Mesodermal cell (in vitro differentiated cells): ENCODE data around the gene TTC36.
"Not testable (repeated sequence)": the region's sequence is repeated elsewhere in the genome, so short reads cannot be mapped to it uniquely, and the experiment has no call there.

ENCODE experiments used
- H3K27ac ChIP-seq: 2 replicates; pipeline ENCODE4 v1.7.0; 2013; ENCODE audit warnings: mild to moderate bottlenecking, low read depth, low read length, moderate library complexity; ENCODE audit not compliant: severe bottlenecking
- H3K36me3 ChIP-seq: 2 replicates; pipeline ENCODE4 v1.7.1; 2013; ENCODE audit warnings: mild to moderate bottlenecking, low read length, moderate library complexity; ENCODE audit not compliant: control insufficient read depth, insufficient read depth
- H3K4me1 ChIP-seq: one replicate; pipeline ENCODE4 v1.7.1; 2013; ENCODE audit warnings: mild to moderate bottlenecking, low read length; ENCODE audit not compliant: insufficient read depth, control insufficient read depth, poor library complexity, severe bottlenecking
- H3K4me3 ChIP-seq: 2 replicates; pipeline ENCODE4 v1.7.0; 2013; ENCODE audit warnings: low read length, control low read depth, mild to moderate bottlenecking; ENCODE audit not compliant: insufficient read depth, poor library complexity, severe bottlenecking; ENCODE audit errors: extremely low read depth
- H3K9me3 ChIP-seq: 2 replicates; pipeline ENCODE4 v1.7.1; 2013; ENCODE audit warnings: mild to moderate bottlenecking, low read length, moderate library complexity; ENCODE audit not compliant: control insufficient read depth
- WGBS, 2 experiments: methylation state at CpG; one replicate each; pipeline ENCODE4 v1.1.5; 2013; ENCODE audit warnings: missing lambda C conversion rate in 2 of 2; ENCODE audit not compliant: insufficient coverage in 2 of 2; 5-methylcytosine and 5-hydroxymethylcytosine counted together

TTC36 gene

GRCh38 chr11:118552341-118552740 lies 25.1 kb downstream of the TTC36 start:
- Histone ChIP-seq H3K4me1 (no peaks in the 10 kb centered on the region), H3K36me3 (peaks cover 37% of the 10 kb centered on the region), H3K9me3 (no peaks in the 10 kb centered on the region), H3K27ac (no peak overlapping the region), H3K4me3 (no peak overlapping the region)
- 87 to 95% methylated on average over 4 of the region's 4 CpGs for WGBS, 2 experiments

GRCh38 chr11:118560806-118561205 lies 33.5 kb downstream of the TTC36 start:
- H3K36me3 ChIP-seq, result peaks cover 25% of the 10 kb centered on the region
- WGBS, 2 experiments, result 98 to 100% methylated on average over 2 to 3 of the region's 4 CpGs
- no peak overlapping the region for H3K27ac ChIP-seq
- no peak overlapping the region for H3K4me3 ChIP-seq
- no peaks in the 10 kb centered on the region for H3K4me1 ChIP-seq
- no peaks in the 10 kb centered on the region for H3K9me3 ChIP-seq

- H3K9me3 ChIP-seq, result no peaks in the 10 kb centered on the region
- H3K4me1 ChIP-seq, result no peaks in the 10 kb centered on the region
- H3K36me3 ChIP-seq, result no peaks in the 10 kb centered on the region
- H3K27ac ChIP-seq, result no peak overlapping the region
- 83 to 92% methylated on average over 1 to 4 of the region's 5 CpGs for WGBS, 2 experiments
- no peak overlapping the region for H3K4me3 ChIP-seq
Measured at GRCh38 chr11:118565051-118565450, 37.8 kb downstream of the TTC36 start.

GRCh38 chr11:118569670-118570069 lies 42.4 kb downstream of the TTC36 start:
- Histone ChIP-seq H3K36me3 (peaks cover 2% of the 10 kb centered on the region), H3K4me3 (no peak overlapping the region), H3K27ac (no peak overlapping the region), H3K4me1 (peaks cover 4% of the 10 kb centered on the region), H3K9me3 (no peaks in the 10 kb centered on the region)
- WGBS, 2 experiments, result 80 to 92% methylated on average over 1 to 2 of the region's 2 CpGs

- Histone ChIP-seq H3K27ac (no peak overlapping the region), H3K4me1 (peaks cover 4% of the 10 kb centered on the region), H3K4me3 (no peak overlapping the region), H3K9me3 (no peaks in the 10 kb centered on the region), H3K36me3 (peaks cover 6% of the 10 kb centered on the region)
- WGBS, 2 experiments, result 100% methylated on average over 1 of the region's 1 CpG; no CpG with 5 or more reads in 1 of the 2 experiments
Measured at GRCh38 chr11:118570787-118571186, 43.5 kb downstream of the TTC36 start.

GRCh38 chr11:118571701-118572060 lies 44.4 kb downstream of the TTC36 start:
- H3K9me3 ChIP-seq, H3K4me1 ChIP-seq, H3K27ac ChIP-seq: not testable (repeated sequence)
- Histone ChIP-seq H3K4me3 (peak overlapping the region; percentile 99), H3K36me3 (peaks cover 11% of the 10 kb centered on the region)
- 70 to 86% methylated on average over 6 to 13 of the region's 15 CpGs for WGBS, 2 experiments

- H3K27ac ChIP-seq, result peak within 1 kb of the TSS; percentile 99
- no peaks in the 10 kb centered on the region for H3K9me3 ChIP-seq
- H3K4me3 ChIP-seq, result peak within 1 kb of the TSS; percentile 99
- peaks cover 18% of the 10 kb centered on the region for H3K36me3 ChIP-seq
- peaks cover 4% of the 10 kb centered on the region for H3K4me1 ChIP-seq
- WGBS, 2 experiments, result 0 to 1% methylated on average over 34 to 38 of the region's 55 CpGs
Measured at GRCh38 chr11:118572061-118572980, 45.0 kb downstream of the TTC36 start, which contains the start of gene ARCN1. ARCN1 (plus strand) TSS chr11:118572409; CDS start chr11:118572548, 139 bp downstream.

- Histone ChIP-seq H3K36me3 (peaks cover 18% of the 10 kb centered on the region), H3K27ac (peak overlapping the region; percentile 99), H3K4me3 (peak overlapping the region; percentile 99), H3K4me1 (peaks cover 4% of the 10 kb centered on the region), H3K9me3 (no peaks in the 10 kb centered on the region)
- WGBS, 2 experiments, result 0 to 14% methylated on average over 7 of the region's 10 CpGs
Measured at GRCh38 chr11:118572981-118573550, 45.8 kb downstream of the TTC36 start.

- WGBS, 2 experiments, result 94 to 100% methylated on average over 4 to 5 of the region's 7 CpGs
- Histone ChIP-seq H3K4me1 (peaks cover 4% of the 10 kb centered on the region), H3K9me3 (no peaks in the 10 kb centered on the region), H3K27ac (peak overlapping the region; percentile 13), H3K36me3 (peaks cover 18% of the 10 kb centered on the region), H3K4me3 (peak overlapping the region; percentile 3)
Measured at GRCh38 chr11:118574636-118575035, 47.4 kb downstream of the TTC36 start.

- not testable (repeated sequence) for H3K27ac ChIP-seq, H3K9me3 ChIP-seq, H3K4me1 ChIP-seq, H3K4me3 ChIP-seq
- H3K36me3 ChIP-seq, result peaks cover 44% of the 10 kb centered on the region
Measured at GRCh38 chr11:118577995-118578394, 50.7 kb downstream of the TTC36 start.
